ENCODE data around the gene SULT2B1. TPM values are rescaled to one million over a fixed set of nuclear protein-coding genes. Genes with fewer than 3 reads are reported as not detected.

SULT2B1 gene
- total RNA-seq, 2 donors from 2014 or later = not detected

DNA sequence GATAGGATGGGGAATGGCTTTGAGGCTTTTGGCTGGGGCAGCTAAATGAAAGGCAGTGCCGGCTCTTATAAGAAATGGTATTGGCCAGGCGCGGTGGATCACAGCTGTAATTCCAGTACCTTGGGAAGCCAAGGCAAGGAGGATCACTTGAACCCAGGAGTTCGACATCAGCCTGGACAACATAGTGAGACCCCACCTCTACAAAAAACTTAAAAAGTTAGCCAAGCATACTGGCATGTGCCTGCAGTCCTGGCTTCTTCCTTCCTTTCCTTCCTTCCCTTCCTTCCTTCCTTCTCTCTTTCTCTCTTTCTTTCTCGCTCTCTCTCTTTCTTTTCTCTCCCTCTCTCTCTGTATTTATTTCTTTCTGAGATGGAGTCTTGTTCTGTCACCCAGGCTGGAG, 90.9 kb downstream of the SULT2B1 start:
- DNase-seq (ENCODE audit: low spot score in 2 of 2) (no peak), ATAC-seq (no peak)
- peaks cover 0 to 12% of the 10 kb centered on the region in 2 donors for H3K36me3 Mint-ChIP-seq
- H3K27ac Mint-ChIP-seq = no peak overlapping the region
- peaks cover 0 to 7% of the 10 kb centered on the region in 2 donors for H3K9me3 Mint-ChIP-seq

DNA sequence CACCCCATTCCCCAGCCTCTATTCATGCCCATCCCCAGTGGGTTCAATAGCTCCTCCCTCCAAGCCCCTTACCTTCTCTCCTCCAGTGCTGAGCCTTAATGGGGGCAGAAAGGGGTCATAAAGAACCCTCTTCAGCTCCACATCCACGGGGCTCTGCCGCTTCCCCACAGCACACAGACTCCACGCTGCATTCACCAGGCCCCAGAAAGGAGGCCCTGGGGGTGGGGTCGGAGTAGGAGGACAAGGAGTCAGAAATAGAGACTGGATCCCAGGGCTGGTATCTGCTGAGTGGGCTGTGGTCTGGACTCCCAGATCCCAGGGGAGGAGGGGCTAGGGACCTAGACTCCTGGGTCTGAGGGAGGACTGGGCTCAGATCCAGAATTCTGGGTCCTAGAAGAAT, 92.4 kb downstream of the SULT2B1 start:
- Mint-ChIP-seq H3K36me3 (no peaks in the 10 kb centered on the region), H3K9me3 (no peaks in the 10 kb centered on the region), H3K27ac (no peak overlapping the region)
- DNase-seq (ENCODE audit: low spot score in 2 of 2) (no peak), ATAC-seq (no peak)

DNA sequence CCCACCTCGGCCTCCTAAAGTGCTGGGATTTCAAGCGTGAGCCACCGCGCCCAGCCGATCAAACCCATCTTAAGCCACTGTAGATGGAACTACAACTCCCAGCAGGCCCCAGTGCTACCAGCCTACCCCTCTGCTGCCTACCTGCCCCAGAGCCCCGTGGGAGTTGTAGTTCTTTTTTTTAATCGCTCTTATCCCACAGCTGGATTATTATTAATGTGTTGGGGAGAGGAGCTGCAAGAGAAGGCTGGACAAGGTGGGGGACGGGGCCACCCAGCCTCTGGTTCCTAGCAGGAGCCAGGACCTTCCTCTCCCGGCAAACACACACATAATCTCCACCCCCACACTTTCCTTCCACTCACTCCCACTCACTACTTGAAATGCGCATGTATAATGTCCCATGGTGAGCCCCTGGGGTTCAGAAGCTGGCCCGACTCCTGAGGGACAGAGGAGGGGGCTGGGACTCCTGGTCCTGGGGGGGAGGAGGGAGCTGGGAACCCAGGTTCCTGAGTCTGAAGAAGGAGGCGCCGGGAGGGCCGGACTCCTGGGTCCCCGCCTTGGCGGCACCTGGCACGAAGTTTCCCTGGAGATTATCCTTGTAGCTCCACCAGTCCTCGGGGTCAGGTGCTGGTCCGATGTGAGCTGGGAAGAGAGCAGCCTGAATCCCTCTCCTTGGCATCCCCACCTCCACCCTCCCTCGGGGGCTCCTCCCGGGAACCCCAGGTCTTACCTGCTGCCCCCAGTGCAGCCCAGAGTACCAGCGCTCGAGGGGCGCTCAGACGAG, 93.1 kb downstream of the SULT2B1 start:
- Mint-ChIP-seq H3K36me3 (no peaks in the 10 kb centered on the region), H3K9me3 (no peaks in the 10 kb centered on the region), H3K27ac (peak overlapping the region in 1 of 2 donors; percentile 80)
- DNase-seq (ENCODE audit: low spot score in 2 of 2) (peak in 1 of 2 donors; percentile 70), ATAC-seq (peak; percentile 28 to 76)

DNA sequence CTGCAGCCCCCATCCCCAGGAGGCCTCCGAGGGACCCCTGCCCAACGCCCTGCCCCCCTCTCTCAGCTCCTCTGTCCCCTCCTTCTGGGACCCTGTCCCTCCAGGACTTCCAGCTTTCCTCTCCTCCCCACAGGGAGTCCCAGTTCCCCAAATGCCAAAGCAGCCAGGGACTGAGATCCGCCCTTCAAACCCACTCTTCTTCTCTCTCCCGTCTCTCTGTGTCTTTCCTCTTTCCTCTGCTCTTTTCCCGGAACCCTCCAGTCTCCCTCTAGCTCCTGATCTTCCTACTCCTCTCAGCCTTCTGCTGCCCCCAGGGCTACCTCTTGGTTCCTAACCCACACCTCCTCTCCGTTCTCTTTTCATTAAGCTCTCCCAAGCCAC, 93.6 kb downstream of the SULT2B1 start:
- Mint-ChIP-seq H3K27ac (peak overlapping the region; percentile 80 to 81), H3K36me3 (no peaks in the 10 kb centered on the region), H3K9me3 (no peaks in the 10 kb centered on the region)
- DNase-seq (ENCODE audit: low spot score in 2 of 2) = no peak
- ATAC-seq = no peak

DNA sequence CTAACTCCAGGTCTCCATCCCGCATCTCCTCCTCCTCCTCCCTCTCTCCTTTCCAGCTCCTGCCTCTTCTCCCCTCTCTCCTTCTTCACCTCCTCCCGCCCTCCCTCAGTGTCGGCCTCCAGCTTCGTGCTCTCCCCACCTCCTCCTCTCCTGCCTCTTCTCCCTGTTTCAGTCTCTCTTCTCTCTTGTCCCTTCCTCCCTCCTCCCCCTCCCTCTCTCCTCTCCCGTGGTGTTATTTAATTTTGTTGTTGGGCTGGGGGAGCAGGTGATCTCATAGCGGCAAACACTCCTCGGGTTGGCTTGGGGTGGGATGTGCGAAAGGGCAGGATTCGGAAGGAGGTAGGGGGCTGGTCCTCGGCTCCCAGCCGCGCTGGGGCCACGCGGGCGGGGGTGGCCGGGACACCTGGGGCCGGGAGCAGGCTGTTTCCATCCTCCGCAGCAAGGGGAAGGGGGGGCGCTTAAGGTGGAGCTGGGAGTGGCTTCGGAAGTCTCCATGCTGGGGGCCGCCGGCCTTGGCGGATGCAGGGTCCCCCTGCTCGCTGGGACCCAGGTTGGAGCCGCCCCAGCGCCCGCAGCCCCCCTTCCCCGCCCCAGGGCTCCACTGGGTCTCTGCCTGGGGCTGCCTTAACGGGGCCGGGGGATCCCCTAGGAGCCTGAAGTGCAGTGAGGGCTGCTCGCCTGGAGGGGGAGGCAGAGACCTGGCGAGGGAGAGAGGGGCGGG, 94.2 kb downstream of the SULT2B1 start, which contains the start of gene CA11:
TSS of gene CA11 (minus strand) at position 187 of the 721 bp plus-strand sequence. CDS start 555 bp downstream, outside the sequence.
- DNase-seq (ENCODE audit: low spot score in 2 of 2) = peak; percentile 92 to 96
- Mint-ChIP-seq H3K9me3 (no peaks in the 10 kb centered on the region), H3K36me3 (no peaks in the 10 kb centered on the region), H3K27ac (peak within 1 kb of the TSS; percentile 80 to 81)
- ATAC-seq = peak; percentile 87 to 93

DNA sequence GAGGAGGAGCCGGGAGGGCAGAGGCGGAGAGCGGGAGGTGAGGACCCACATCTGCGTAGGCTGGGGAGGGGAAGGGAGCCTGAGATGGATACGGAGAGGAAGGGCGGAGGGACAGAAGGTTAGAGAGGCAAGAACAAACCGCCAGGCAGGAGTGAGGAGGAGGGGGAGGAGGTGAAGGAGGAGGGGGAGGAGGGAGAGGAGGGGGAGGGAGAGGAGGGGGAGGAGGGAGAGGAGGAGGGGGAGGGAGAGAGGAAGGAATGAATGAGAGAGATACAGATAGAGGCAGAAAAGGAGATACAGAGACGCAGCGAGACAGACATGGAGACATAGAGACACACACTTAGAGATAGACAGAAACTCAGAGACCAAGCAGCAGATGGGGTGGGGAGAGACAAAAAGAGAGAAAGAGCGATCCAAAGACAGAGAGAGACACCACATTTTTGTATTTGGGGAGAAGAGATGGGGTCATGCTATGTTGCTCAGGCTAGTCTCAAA, 94.8 kb downstream of the SULT2B1 start:
- H3K9me3 Mint-ChIP-seq = no peaks in the 10 kb centered on the region
- DNase-seq (ENCODE audit: low spot score in 2 of 2) (no peak), ATAC-seq (no peak)
- H3K36me3 Mint-ChIP-seq = no peaks in the 10 kb centered on the region
- peak overlapping the region in 1 of 2 donors; percentile 80 for H3K27ac Mint-ChIP-seq

DNA sequence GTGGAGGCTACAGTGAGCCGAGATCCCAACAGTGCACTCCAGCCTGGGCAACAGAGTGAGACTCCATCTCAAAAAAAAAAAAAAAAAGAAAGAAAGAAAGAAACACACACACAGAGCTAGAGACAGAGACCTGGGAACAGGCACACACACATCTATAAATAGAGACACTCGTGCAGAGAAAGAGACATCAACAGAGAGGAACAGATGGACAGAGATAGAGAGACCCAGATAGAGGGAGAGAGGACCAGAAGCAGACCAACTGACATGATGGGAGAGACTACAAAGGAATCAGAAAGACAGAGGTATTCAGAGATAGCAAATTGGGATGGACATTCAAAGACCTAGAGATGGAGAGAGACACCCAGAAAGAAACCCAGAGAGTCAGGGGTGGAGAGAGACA, 96.2 kb downstream of the SULT2B1 start:
- Mint-ChIP-seq H3K36me3 (no peaks in the 10 kb centered on the region), H3K27ac (peak overlapping the region; percentile 1 to 6), H3K9me3 (no peaks in the 10 kb centered on the region)
- ATAC-seq = no peak
- no peak for DNase-seq (ENCODE audit: low spot score in 2 of 2)

Other genes starting within 250 kb of the SULT2B1 start
- 100 to 1,000 TPM in 1 of 2 donors, 10 to 100 TPM in 1; 55.4 to 211 TPM for gene EMP3, start 226.6 kb upstream of the SULT2B1 start, total RNA-seq
- gene TMEM143, start 188.2 kb upstream of the SULT2B1 start, total RNA-seq = 10 to 100 TPM; 24.1 to 48.1 TPM
- gene SYNGR4, start 187.8 kb upstream of the SULT2B1 start, total RNA-seq = under 1 TPM in 1 of 2 donors, not detected in 1; 0.41 TPM
- 100 to 1,000 TPM in 1 of 2 donors, 10 to 100 TPM in 1; 91.1 to 108 TPM for gene KDELR1, start 160.6 kb upstream of the SULT2B1 start, total RNA-seq
- gene GRIN2D, start 158.5 kb upstream of the SULT2B1 start, total RNA-seq = under 1 TPM; 0.23 to 0.45 TPM
- 10 to 100 TPM; 32.8 to 46.3 TPM for gene GRWD1, start 106.2 kb upstream of the SULT2B1 start, total RNA-seq
- 1 to 10 TPM; 2.1 to 2.3 TPM for gene KCNJ14, start 96.6 kb upstream of the SULT2B1 start, total RNA-seq
- 10 to 100 TPM; 32.4 to 64.1 TPM for gene CYTH2, start 82.8 kb upstream of the SULT2B1 start, total RNA-seq
- 1 to 10 TPM; 2.9 to 9.5 TPM for gene LMTK3, start 40.3 kb upstream of the SULT2B1 start, total RNA-seq
- not detected for gene SPACA4, start 54.6 kb downstream of the SULT2B1 start, total RNA-seq
- gene FAM83E, start 62.9 kb downstream of the SULT2B1 start, total RNA-seq = 1 to 10 TPM; 5.5 to 9.1 TPM
- 1,000 to 10,000 TPM; 2,030 to 2,264 TPM for gene RPL18, start 67.0 kb downstream of the SULT2B1 start, total RNA-seq
- 10 to 100 TPM; 25.7 to 40.4 TPM for gene SPHK2, start 67.3 kb downstream of the SULT2B1 start, total RNA-seq
- 10 to 100 TPM; 10.5 to 16.9 TPM for gene DBP, start 85.2 kb downstream of the SULT2B1 start, total RNA-seq
- 10 to 100 TPM in 1 of 2 donors, 1 to 10 TPM in 1; 7.9 to 10.9 TPM for gene CA11, start 94.0 kb downstream of the SULT2B1 start, total RNA-seq
- gene NTN5, start 120.8 kb downstream of the SULT2B1 start, total RNA-seq = 1 to 10 TPM; 1.6 to 2.5 TPM
- not detected for gene FUT2, start 143.8 kb downstream of the SULT2B1 start, total RNA-seq
- gene MAMSTR, start 167.6 kb downstream of the SULT2B1 start, total RNA-seq = 1 to 10 TPM; 1.1 to 1.4 TPM
- under 1 TPM; 0.19 to 0.66 TPM for gene RASIP1, start 188.4 kb downstream of the SULT2B1 start, total RNA-seq
- gene IZUMO1, start 194.7 kb downstream of the SULT2B1 start, total RNA-seq = not detected
- gene FUT1, start 200.5 kb downstream of the SULT2B1 start, total RNA-seq = under 1 TPM in 1 of 2 donors, not detected in 1; 0.41 TPM
- not detected for gene FGF21, start 203.4 kb downstream of the SULT2B1 start, total RNA-seq